ENCODE measurements around the gene TBL1X. TPM values are rescaled to one million over a fixed set of nuclear protein-coding genes. Genes with fewer than 3 reads are reported as not detected.

TBL1X gene
- total RNA-seq, 3 donors from 2014 or later = 18.6 to 24.6 (median 20.0) TPM

DNA sequence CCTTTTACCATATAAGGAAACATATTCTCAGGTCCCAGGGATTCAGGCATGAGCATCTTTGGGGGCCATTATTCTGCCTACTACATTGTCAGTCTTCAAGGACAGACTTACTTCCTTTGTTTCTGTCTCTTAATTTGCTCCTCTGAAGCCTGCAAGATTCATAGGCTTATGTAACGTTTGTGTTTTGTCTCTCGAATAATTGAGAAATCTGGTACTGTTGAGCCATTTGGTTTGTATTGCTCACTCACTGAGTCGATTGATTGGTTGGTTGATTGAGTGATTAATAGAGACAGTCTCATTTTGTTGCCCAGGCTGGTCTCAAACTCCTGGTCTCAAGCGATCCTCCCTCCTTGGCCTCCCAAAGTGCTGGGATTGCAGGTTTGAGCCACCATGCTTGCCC is 23.7 kb downstream of the TBL1X start:
- Histone ChIP-seq H3K4me1 (no peaks in the 10 kb centered on the region), H3K4me3 (no peak overlapping the region), H3K36me3 (no peaks in the 10 kb centered on the region), H3K9me3 (peaks cover 0 to 8% of the 10 kb centered on the region in 2 donors), H3K27me3 (peaks cover 0 to 3% of the 10 kb centered on the region in 2 donors), H3K27ac (no peak overlapping the region)
- TF ChIP-seq POLR2A (IDR thresholded peaks at IDR 0.05) (no peak), POLR2AphosphoS5 (IDR thresholded peaks at IDR 0.05) (no peak)
- TF ChIP-seq, protein P1, sequence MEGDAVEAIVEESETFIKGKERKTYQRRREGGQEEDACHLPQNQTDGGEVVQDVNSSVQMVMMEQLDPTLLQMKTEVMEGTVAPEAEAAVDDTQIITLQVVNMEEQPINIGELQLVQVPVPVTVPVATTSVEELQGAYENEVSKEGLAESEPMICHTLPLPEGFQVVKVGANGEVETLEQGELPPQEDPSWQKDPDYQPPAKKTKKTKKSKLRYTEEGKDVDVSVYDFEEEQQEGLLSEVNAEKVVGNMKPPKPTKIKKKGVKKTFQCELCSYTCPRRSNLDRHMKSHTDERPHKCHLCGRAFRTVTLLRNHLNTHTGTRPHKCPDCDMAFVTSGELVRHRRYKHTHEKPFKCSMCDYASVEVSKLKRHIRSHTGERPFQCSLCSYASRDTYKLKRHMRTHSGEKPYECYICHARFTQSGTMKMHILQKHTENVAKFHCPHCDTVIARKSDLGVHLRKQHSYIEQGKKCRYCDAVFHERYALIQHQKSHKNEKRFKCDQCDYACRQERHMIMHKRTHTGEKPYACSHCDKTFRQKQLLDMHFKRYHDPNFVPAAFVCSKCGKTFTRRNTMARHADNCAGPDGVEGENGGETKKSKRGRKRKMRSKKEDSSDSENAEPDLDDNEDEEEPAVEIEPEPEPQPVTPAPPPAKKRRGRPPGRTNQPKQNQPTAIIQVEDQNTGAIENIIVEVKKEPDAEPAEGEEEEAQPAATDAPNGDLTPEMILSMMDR (IDR thresholded peaks at IDR 0.05) = no peak
- DNase-seq (ENCODE audit: low spot score in 2 of 2) = no peak
- intact Hi-C loops (cut with DNase I; ENCODE audit: low total_unique reads) = no loop called here

DNA sequence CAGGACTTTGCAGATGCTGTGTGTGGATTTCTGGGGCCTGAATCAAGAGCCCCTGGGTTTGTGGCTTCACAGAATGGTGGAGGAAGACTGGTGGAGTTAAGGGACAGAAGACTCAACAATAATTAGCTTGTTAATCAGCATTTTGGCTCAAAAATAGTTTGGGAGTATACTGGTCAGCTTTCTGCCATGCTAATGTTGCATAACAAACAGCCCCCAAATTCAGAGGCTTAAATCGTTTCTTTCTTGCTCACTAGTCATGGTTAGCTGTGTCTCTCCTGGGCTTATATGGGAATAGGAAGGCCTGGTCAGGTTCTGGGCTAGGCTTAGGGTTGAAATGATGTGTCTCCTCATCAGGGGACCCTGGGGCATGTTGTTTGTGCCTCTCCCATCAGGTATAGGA is 24.4 kb downstream of the TBL1X start:
- intact Hi-C loops (cut with DNase I; ENCODE audit: low total_unique reads) = no loop called here
- TF ChIP-seq, protein P1 (IDR thresholded peaks at IDR 0.05) = no peak
- TF ChIP-seq POLR2AphosphoS5 (IDR thresholded peaks at IDR 0.05) (no peak), POLR2A (IDR thresholded peaks at IDR 0.05) (no peak)
- no peaks in the 10 kb centered on the region for H3K4me1 ChIP-seq
- H3K4me3 ChIP-seq = no peak overlapping the region
- no peak overlapping the region for H3K27ac ChIP-seq
- H3K27me3 ChIP-seq = peaks cover 0 to 3% of the 10 kb centered on the region in 2 donors
- no peak for DNase-seq (ENCODE audit: low spot score in 2 of 2)
- H3K9me3 ChIP-seq = peaks cover 0 to 8% of the 10 kb centered on the region in 2 donors
- H3K36me3 ChIP-seq = no peaks in the 10 kb centered on the region

DNA sequence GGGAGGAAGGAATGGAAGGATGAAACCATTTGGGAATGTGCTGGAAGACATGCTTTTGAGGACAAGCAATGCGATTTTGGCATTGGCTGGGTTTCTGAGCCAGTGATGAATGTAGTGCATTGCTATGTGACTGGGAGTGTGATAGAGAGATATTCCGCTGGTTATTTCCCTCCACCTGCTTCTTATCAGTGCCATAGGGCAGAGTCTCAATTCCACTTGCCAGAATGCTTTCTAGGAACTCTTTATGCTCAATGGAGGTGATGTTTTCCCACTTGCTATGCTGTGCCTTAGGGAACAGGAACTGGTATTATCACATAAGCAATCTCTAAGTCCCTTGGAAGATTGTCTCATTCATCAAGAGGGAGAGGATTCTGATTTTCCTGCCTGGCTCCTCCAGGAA is 28.0 kb downstream of the TBL1X start:
- no peak for DNase-seq (ENCODE audit: low spot score in 2 of 2)
- Histone ChIP-seq H3K9me3 (peaks cover 0 to 8% of the 10 kb centered on the region in 2 donors), H3K27me3 (peaks cover 0 to 3% of the 10 kb centered on the region in 2 donors), H3K4me3 (no peak overlapping the region), H3K27ac (no peak overlapping the region), H3K36me3 (no peaks in the 10 kb centered on the region), H3K4me1 (no peaks in the 10 kb centered on the region)
- intact Hi-C loops (cut with DNase I; ENCODE audit: low total_unique reads) = no loop called here
- TF ChIP-seq, protein P1 (IDR thresholded peaks at IDR 0.05) = no peak
- TF ChIP-seq POLR2A (IDR thresholded peaks at IDR 0.05) = no peak

GRCh38 chrX:9493936-9494335 is 29.1 kb downstream of the TBL1X start:
- TF ChIP-seq POLR2AphosphoS5 (IDR thresholded peaks at IDR 0.05) (no peak), POLR2A (IDR thresholded peaks at IDR 0.05) (no peak)
- TF ChIP-seq, protein P1 (IDR thresholded peaks at IDR 0.05) = no peak
- DNase-seq (ENCODE audit: low spot score in 2 of 2) = no peak
- Histone ChIP-seq H3K4me3 (no peak overlapping the region), H3K36me3 (no peaks in the 10 kb centered on the region), H3K9me3 (peaks cover 0 to 8% of the 10 kb centered on the region in 2 donors), H3K4me1 (no peaks in the 10 kb centered on the region), H3K27me3 (peaks cover 0 to 3% of the 10 kb centered on the region in 2 donors), H3K27ac (no peak overlapping the region)
- intact Hi-C loops (cut with DNase I; ENCODE audit: low total_unique reads) = no loop called here

DNA sequence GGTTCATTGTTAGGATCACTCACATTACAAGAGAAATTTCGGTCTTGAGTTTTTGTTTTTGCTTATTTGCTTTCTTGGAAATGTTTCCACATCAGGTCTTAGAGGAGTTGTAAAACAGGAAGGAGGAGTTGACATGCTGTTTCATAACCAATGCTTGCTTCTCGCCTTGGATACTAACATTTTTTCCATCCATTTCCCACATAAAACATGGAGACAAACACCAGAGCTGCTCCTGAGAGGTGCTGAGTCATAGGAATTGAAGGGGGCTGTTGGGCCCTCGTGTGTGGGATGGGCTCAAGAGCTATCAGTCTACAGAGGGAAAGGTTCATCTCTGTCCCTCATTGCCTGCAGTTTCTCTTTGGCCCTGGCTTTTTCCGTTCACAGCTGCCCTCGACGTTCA is 29.9 kb downstream of the TBL1X start:
- DNase-seq (ENCODE audit: low spot score in 2 of 2) = no peak
- no peaks in the 10 kb centered on the region for H3K27me3 ChIP-seq
- H3K27ac ChIP-seq = no peak overlapping the region
- no peaks in the 10 kb centered on the region for H3K4me1 ChIP-seq
- no peaks in the 10 kb centered on the region for H3K36me3 ChIP-seq
- H3K9me3 ChIP-seq = no peaks in the 10 kb centered on the region
- H3K4me3 ChIP-seq = no peak overlapping the region
- intact Hi-C loops (cut with DNase I; ENCODE audit: low total_unique reads) = no loop called here
- TF ChIP-seq, protein P1 (IDR thresholded peaks at IDR 0.05) = no peak
- TF ChIP-seq POLR2A (IDR thresholded peaks at IDR 0.05) = no peak
- TF ChIP-seq POLR2AphosphoS5 (IDR thresholded peaks at IDR 0.05) = no peak

Measured in breast epithelium (tissue), 4 donors.